ENCODE results near the gene SYK. TPM values are rescaled to one million over a fixed set of nuclear protein-coding genes. Genes with fewer than 3 reads are reported as not detected.

SYK gene
- total and polyA plus RNA-seq, 2 of the 13 experiments (the other 11 are each of a cell fraction or from before 2014, with no cell fraction given), result not detected

DNA sequence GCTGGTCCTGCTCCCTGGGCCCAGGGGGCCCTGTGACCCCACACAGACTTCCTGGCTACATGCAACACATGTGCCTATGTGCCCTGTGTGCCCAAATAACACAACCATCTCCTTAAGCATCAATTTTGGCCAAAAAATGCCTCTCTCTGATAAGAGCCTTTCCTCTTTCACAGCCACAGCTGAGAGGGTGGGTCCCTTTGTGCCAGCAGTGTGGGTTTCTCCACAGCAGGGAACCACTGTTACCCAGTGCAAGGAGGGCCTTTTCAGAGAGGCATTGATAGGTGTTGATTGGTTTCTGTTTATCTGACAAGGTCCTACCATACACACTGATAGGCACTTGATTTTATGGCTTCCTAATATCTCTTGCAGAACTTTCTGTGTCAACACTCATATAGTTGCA lies 42.7 kb downstream of the SYK start (continued):
- TF ChIP-seq, protein P1, sequence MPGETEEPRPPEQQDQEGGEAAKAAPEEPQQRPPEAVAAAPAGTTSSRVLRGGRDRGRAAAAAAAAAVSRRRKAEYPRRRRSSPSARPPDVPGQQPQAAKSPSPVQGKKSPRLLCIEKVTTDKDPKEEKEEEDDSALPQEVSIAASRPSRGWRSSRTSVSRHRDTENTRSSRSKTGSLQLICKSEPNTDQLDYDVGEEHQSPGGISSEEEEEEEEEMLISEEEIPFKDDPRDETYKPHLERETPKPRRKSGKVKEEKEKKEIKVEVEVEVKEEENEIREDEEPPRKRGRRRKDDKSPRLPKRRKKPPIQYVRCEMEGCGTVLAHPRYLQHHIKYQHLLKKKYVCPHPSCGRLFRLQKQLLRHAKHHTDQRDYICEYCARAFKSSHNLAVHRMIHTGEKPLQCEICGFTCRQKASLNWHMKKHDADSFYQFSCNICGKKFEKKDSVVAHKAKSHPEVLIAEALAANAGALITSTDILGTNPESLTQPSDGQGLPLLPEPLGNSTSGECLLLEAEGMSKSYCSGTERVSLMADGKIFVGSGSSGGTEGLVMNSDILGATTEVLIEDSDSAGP (CRISPR knock-in tag; IDR thresholded peaks at IDR 0.05; ENCODE audit: borderline replicate concordance), result no peak

DNA sequence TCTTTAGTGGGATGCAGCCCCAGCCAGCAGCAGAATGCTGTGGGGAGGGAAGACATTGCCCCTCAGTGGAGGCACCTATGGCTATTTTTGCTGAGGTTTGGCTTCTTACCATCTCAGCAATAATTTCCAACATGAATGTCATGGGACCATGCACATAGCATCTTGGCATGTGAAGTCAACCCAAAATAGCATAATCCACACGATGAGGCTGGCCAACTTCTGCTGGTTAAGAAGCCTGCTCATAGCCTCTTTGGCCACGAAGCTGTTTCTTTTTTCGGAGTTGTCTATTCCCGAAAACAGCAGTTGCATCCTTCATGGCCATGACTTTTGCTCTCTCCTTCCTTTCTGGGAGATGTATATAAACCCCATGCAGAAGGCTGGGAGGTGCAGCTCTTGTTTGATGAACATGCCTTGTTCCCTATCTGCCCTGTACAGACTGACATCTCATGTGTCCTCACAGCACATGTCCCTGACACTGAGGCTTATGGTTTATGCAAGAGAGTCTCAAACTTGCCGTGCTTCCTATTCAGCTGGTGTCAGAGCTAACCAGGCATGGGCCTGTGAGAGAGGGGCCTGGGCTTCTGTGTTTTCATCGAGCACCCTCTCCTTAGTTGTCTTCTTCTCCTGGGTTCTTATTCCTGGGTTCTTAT lies 45.3 kb downstream of the SYK start:
- no peak overlapping the region for H2AFZ ChIP-seq (ENCODE audit: low read length)

DNA sequence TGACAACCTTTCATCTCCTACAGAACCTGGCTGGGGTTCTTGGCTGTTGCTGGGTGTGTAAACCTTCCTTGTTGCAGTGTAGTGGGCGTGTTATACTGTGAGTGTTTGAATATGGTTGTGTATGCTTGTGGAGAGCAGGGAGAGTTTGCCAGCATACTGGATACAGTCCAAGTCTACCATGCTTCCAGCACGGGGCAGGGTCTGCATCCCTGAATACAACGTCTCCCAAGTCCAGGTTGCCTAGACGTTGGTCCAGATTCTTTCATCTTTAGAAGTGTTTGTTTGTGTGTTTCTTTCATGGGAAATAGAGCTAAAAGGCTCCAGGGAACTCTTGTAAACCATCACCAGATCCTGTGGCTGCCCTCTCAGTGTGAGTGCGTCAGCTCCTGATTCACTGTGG lies 46.4 kb downstream of the SYK start:
- Histone ChIP-seq H3K79me2 (ENCODE audit: insufficient read depth, low read length) (no peaks in the 10 kb centered on the region), H3K4me1 (ENCODE audit: insufficient read depth, low read length) (no peaks in the 10 kb centered on the region), H4K20me1 (ENCODE audit: insufficient read depth, low read length) (no peaks in the 10 kb centered on the region), H3K9me3 (ENCODE audit: low read length) (no peaks in the 10 kb centered on the region), H3K4me3 (replicated peaks in 1 of 3; ENCODE audit: insufficient read depth in 1 of 3, low read depth in 2 of 3, low read length in 3 of 3) (no peak overlapping the region), H3K9ac (ENCODE audit: insufficient read depth, low read depth, low read length) (no peak overlapping the region), H3K27me3 (ENCODE audit: control insufficient read depth in 1 of 2, insufficient read depth in 2 of 2, low read length in 2 of 2) (no peaks in the 10 kb centered on the region; a peak in 1 of 5 replicates), H3K36me3 (replicated peaks in 1 of 2; ENCODE audit: control insufficient read depth in 1 of 2, insufficient read depth in 2 of 2, low read length in 2 of 2) (no peaks in the 10 kb centered on the region), H2AFZ (ENCODE audit: low read length) (no peak overlapping the region), H3K27ac (ENCODE audit: extremely low read length, insufficient read depth, low read length) (no peak overlapping the region), H3K4me2 (ENCODE audit: low read depth, low read length) (no peak overlapping the region)
- CTCF ChIA-PET (ENCODE audit: low intra/inter-chr PET ratio, low total read pairs), result no interaction called here
- 5% methylated on average over 3 of the region's 5 CpGs for WGBS (ENCODE audit: low lambda C conversion rate)
- in situ Hi-C loops (cut with HindIII; ENCODE audit: extremely low pct_ligation_motif_present, low pct_unique_long_range_greater_than_20kb) (no loop called here), intact Hi-C loops (cut with micrococcal nuclease; ENCODE audit: unreplicated experiment) (no loop called here)
- no peak for DNase-seq (ENCODE audit: low spot score)
- ATAC-seq, result no peak
- POLR2A ChIA-PET, result no interaction called here
- TF ChIP-seq EP300 (IDR thresholded peaks at IDR 0.05; ENCODE audit: low read depth in 2 of 2, low read length in 2 of 2), result no peak
- TF ChIP-seq EP300 (CRISPR knock-in tag; IDR thresholded peaks at IDR 0.05; ENCODE audit: borderline replicate concordance), result no peak
- no peak for TF ChIP-seq KMT2A (CRISPR knock-in tag; IDR thresholded peaks at IDR 0.05)
- no peak for TF ChIP-seq ZSCAN22 (CRISPR knock-in tag; IDR thresholded peaks at IDR 0.05)
- TF ChIP-seq ZC3H13 (CRISPR knock-in tag; IDR thresholded peaks at IDR 0.05), result no peak
- no peak for TF ChIP-seq RFX1 (IDR thresholded peaks at IDR 0.05)
- TF ChIP-seq NFIB (CRISPR knock-in tag; IDR thresholded peaks at IDR 0.05; ENCODE audit: borderline replicate concordance), result no peak
- no peak for TF ChIP-seq SAP130 (CRISPR knock-in tag; IDR thresholded peaks at IDR 0.05; ENCODE audit: low read depth)
- TF ChIP-seq RARA (CRISPR knock-in tag; IDR thresholded peaks at IDR 0.05), result no peak
- TF ChIP-seq ZNF12 (CRISPR knock-in tag; IDR thresholded peaks at IDR 0.05), result no peak
- no peak for TF ChIP-seq U2AF1 (optimal IDR thresholded peaks at IDR 0.05; ENCODE audit: low read depth, low read length)
- no peak for TF ChIP-seq MTERF4 (CRISPR knock-in tag; IDR thresholded peaks at IDR 0.05)
- no peak for FAIRE-seq
- no TSS peak for BruUV-seq (replicated peaks)

More for the DNA sequence above, 45.3 kb downstream of the SYK start:
- TF ChIP-seq ERF (CRISPR knock-in tag; IDR thresholded peaks at IDR 0.05) (no peak), PLRG1 (conservative IDR thresholded peaks at IDR 0.05) (no peak), FOSL1 (CRISPR knock-in tag; IDR thresholded peaks at IDR 0.05; ENCODE audit: borderline replicate concordance) (no peak), ZNF766 (CRISPR knock-in tag; IDR thresholded peaks at IDR 0.05; ENCODE audit: borderline replicate concordance) (no peak)
- ChIA-PET POLR2A (no interaction called here), CTCF (ENCODE audit: low intra/inter-chr PET ratio, low total read pairs) (no interaction called here)
- DNase-seq (ENCODE audit: low spot score) (no peak), ATAC-seq (no peak), FAIRE-seq (no peak)
- peaks cover 4% of the 10 kb centered on the region for H3K9me3 ChIP-seq (ENCODE audit: low read length)
- no peaks in the 10 kb centered on the region for H3K36me3 ChIP-seq (replicated peaks in 1 of 2; ENCODE audit: control insufficient read depth in 1 of 2, insufficient read depth in 2 of 2, low read length in 2 of 2)
- H3K9ac ChIP-seq (ENCODE audit: insufficient read depth, low read depth, low read length), result no peak overlapping the region
- no peaks in the 10 kb centered on the region for H3K4me1 ChIP-seq (ENCODE audit: insufficient read depth, low read length)
- WGBS (ENCODE audit: low lambda C conversion rate), result 1% methylated on average over 6 of the region's 6 CpGs
- in situ Hi-C loops (cut with HindIII; ENCODE audit: extremely low pct_ligation_motif_present, low pct_unique_long_range_greater_than_20kb) (no loop called here), intact Hi-C loops (cut with micrococcal nuclease; ENCODE audit: unreplicated experiment) (no loop called here)
- H3K27ac ChIP-seq (ENCODE audit: extremely low read length, insufficient read depth, low read length), result no peak overlapping the region
- H3K4me3 ChIP-seq (replicated peaks in 1 of 3; ENCODE audit: insufficient read depth in 1 of 3, low read depth in 2 of 3, low read length in 3 of 3), result no peak overlapping the region
- H3K4me2 ChIP-seq (ENCODE audit: low read depth, low read length), result no peak overlapping the region
- no peaks in the 10 kb centered on the region for H3K79me2 ChIP-seq (ENCODE audit: insufficient read depth, low read length)
- no peaks in the 10 kb centered on the region for H4K20me1 ChIP-seq (ENCODE audit: insufficient read depth, low read length)
- BruUV-seq (replicated peaks), result no TSS peak
- no peaks in the 10 kb centered on the region; a peak in 2 of 5 replicates for H3K27me3 ChIP-seq (ENCODE audit: control insufficient read depth in 1 of 2, insufficient read depth in 2 of 2, low read length in 2 of 2)
